Spleen (tissue), 7 donors: ENCODE results near the gene NKD1.

Experiments
- CTCF ChIP-seq, 11 experiments: fragments of 200-600 bp in 7 of 11; fragments of 450-650 bp in 4 of 11; sonication (generic) in 4 of 11; IDR thresholded peaks in 8 of 11; conservative IDR thresholded peaks in 3 of 11; 1 replicate in 7 of 11; 2 replicates in 4 of 11; pipeline versions ENCODE4 v1.4.0 to v1.8.0; 2016 to 2021; ENCODE audit warnings: antibody characterized with exemption in 11 of 11, inconsistent platforms in 4 of 11, mild to moderate bottlenecking in 1 of 11
- POLR2AphosphoS5 ChIP-seq, 3 donors: sonication (generic); formaldehyde crosslinking; IDR thresholded peaks; one replicate each; pipeline ENCODE4 v1.5.1; 2017; ENCODE audit warnings: antibody characterized with exemption in 3 of 3
- donor health status: DM: no; HTN: no; CAD: no; lungs with moderate emphysema.
- donor health status: DM: no; HTN: no; CAD: no.
- donor health status: DM: no; HTN: no; CAD: no.

GRCh38 chr16:50509521-50510341, 38.5 kb upstream of the NKD1 start:
- TF ChIP-seq CTCF (IDR thresholded peaks at IDR 0.05 in 8 of 11, conservative IDR thresholded peaks at IDR 0.05 in 3 of 11) (peak in 9 of 11 experiments; percentile 13 to 67 (median 55)), POLR2AphosphoS5 (IDR thresholded peaks at IDR 0.05) (no peak)
